Motor neuron (in vitro differentiated cells): ENCODE data around the gene TOX2. TPM values are rescaled to one million over a fixed set of nuclear protein-coding genes. Genes with fewer than 3 reads are reported as not detected.

Source experiments
- ATAC-seq, 8 experiments: fragments of 200-7000 bp; cut with Tn5 transposase; replicated peaks in 6 of 8; 2 replicates each; pipeline ENCODE4 v1.8.0; 2021; ENCODE audit warnings: mild to moderate bottlenecking in 8 of 8, moderate library complexity in 8 of 8
- H3K27ac ChIP-seq, 2 donors: fragments of 250-450 bp; sonication (Bioruptor Pico); 2 replicates each; pipeline ENCODE4 v1.9.0; 2021; ENCODE audit warnings: antibody characterized with exemption in 2 of 2, mild to moderate bottlenecking in 2 of 2, moderate library complexity in 1 of 2
- H3K4me1 ChIP-seq, 2 donors: fragments of 250-450 bp; sonication (Bioruptor Pico); replicated peaks in 1 of 2; 2 replicates each; pipeline ENCODE4 v1.6.1; 2021; ENCODE audit warnings: antibody characterized with exemption in 2 of 2, mild to moderate bottlenecking in 2 of 2, moderate library complexity in 1 of 2
- H3K4me3 ChIP-seq, 5 donors: fragments of 250-450 bp; sonication (Bioruptor Pico); 2 replicates each; pipeline ENCODE4 v1.9.0; 2021; ENCODE audit warnings: antibody characterized with exemption in 5 of 5, mild to moderate bottlenecking in 5 of 5, moderate library complexity in 4 of 5
- WGBS, 10 experiments: fragments of 450-650 bp; shearing (Covaris generic); methylation state at CpG; one replicate each; pipeline ENCODE4 v1.0.0; 2022; 5-methylcytosine and 5-hydroxymethylcytosine counted together
- in situ Hi-C, 9 experiments: fragments of 400-800 bp; cut with MboI; loops; one replicate each; pipeline ENCODE4 v1.15.0; 2021; ENCODE audit warnings: low sequenced_read_pairs in 9 of 9, low pct_unique_long_range_greater_than_20kb in 2 of 9; ENCODE audit not compliant: unreplicated experiment in 9 of 9
- total RNA-seq, 8 experiments: library from RNA; unstranded; fragments of 300-600 nt; gene quantifications; 2 replicates each; pipeline versions ENCODE4 v1.2.3 to v1.2.4, GENCODE V29; 2022

TOX2 gene
- total RNA-seq, 8 experiments from 2014 or later: 4.9 to 27.0 (median 8.6) TPM

DNA sequence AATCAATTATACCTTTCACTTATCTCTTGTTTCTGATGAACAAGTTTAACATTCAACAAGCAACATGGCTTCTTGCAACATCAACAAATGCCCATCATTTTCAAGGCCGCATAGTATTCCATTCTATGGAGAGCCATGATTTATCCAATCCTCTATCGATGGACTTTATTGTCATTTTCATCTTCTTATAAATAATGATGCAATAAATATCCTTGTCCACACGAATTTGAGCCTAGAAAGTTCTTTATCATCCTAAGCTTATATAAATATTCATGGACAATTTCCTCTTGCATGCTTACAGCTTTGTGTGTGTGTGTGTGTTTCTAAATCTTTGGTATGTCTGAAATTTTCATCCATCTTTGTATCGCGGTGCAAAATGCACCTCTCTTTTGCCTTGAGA, 29.1 kb downstream of the TOX2 start:
- Histone ChIP-seq H3K27ac (no peak overlapping the region), H3K4me1 (peaks cover 8 to 18% of the 10 kb centered on the region in 2 donors), H3K4me3 (no peak overlapping the region)
- ATAC-seq: no peak
- in situ Hi-C loops: no loop called here
- 40 to 100% (median 86%) methylated on average over 1 to 5 of the region's 5 CpGs for WGBS, 10 experiments

DNA sequence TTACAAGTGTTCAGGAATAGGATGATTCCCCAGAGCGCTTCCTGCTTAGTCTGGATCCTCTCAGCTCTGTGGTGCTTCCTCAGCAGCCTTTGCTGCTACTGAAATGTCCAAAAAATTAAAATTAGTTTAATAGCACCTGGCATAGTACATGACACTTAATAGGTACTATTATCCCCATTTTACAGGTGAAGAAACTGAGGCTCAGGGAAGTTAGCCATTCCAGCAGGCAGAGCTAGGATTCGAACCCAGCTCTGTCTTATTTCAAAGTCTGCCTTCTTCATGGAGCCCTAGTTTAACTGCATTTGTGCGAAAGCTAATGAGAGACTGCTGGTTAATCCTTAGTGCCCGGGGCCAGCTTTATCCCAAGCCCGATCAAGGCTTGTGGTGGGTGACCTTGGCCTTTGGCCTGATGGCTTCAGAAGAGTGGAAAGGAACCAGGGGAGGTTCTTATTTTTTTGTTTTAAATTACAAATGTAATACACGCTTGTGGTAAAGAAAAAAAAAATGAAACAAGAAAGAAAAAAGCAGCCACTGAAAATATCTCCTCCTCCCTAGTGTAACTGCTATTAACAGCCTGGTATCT, 30.1 kb downstream of the TOX2 start:
- in situ Hi-C loops: no loop called here
- Histone ChIP-seq H3K27ac (no peak overlapping the region), H3K4me1 (peaks cover 12 to 18% of the 10 kb centered on the region in 2 donors), H3K4me3 (no peak overlapping the region)
- no peak for ATAC-seq
- WGBS, 10 experiments: 40 to 100% (median 85%) methylated on average over 1 to 6 of the region's 6 CpGs; no CpG with 5 or more reads in 1 of the 10 experiments

DNA sequence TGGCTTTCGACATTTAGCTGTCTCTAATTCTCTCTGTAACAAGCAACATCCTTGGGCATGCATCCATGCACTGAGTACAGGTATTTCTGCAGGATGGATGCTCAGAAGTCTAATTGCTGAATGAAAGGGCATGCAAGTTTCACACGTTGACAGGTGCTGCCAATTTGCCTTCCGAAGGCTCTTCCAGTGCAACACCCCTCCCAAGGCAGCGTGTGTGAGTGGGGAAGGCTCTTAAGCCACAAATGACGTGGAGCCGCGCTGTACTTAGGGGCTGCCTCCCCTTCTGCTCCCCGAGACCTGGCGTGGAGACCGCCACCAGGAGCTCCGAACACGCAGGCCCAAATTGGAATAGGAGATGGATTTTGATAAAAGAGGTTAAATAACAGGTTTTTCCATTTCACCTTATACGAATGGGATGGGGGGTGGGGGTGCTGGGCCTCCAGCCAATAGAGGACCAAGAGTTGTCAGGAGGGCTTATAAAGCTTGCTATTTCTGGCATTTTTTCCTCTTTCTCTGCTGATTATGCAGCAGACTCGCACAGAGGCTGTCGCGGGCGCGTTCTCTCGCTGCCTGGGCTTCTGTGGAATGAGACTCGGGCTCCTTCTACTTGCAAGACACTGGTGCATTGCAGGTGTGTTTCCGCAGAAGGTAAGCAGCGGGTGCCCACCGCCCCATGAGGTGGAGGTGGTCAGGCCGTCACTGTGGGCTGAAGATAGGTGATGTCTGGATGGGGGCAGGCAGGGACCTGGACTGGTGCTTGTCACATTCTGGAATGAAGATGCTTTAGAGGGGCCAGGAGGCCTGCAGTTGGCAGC, 30.9 kb downstream of the TOX2 start:
- Histone ChIP-seq H3K4me1 (peaks cover 15 to 23% of the 10 kb centered on the region in 2 donors), H3K27ac (no peak overlapping the region), H3K4me3 (no peak overlapping the region)
- in situ Hi-C loops: no loop called here
- 60 to 100% (median 89%) methylated on average over 1 to 12 of the region's 24 CpGs for WGBS, 10 experiments
- peak in 2 of 8 experiments; percentile 12 to 21 for ATAC-seq

DNA sequence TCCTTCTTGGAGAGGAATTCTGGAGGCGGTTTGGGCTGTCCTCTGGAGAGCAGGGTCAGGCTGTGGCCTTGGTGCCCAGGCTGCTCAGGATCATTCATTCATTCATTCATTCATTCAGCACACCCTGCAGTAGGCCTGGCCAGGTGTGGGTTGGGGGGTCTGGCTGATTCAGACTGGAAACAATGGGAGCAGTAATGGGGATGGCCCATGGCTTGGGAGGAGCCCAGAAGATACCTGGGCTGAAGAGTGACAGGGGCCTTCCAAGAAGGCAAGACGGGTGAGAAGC, 31.5 kb downstream of the TOX2 start:
- H3K27ac ChIP-seq: no peak overlapping the region
- ATAC-seq: no peak
- in situ Hi-C loops: no loop called here
- H3K4me1 ChIP-seq: peaks cover 15 to 23% of the 10 kb centered on the region in 2 donors
- H3K4me3 ChIP-seq: no peak overlapping the region
- WGBS, 10 experiments: 100% methylated on average over 1 of the region's 2 CpGs; no CpG with 5 or more reads in 8 of the 10 experiments

DNA sequence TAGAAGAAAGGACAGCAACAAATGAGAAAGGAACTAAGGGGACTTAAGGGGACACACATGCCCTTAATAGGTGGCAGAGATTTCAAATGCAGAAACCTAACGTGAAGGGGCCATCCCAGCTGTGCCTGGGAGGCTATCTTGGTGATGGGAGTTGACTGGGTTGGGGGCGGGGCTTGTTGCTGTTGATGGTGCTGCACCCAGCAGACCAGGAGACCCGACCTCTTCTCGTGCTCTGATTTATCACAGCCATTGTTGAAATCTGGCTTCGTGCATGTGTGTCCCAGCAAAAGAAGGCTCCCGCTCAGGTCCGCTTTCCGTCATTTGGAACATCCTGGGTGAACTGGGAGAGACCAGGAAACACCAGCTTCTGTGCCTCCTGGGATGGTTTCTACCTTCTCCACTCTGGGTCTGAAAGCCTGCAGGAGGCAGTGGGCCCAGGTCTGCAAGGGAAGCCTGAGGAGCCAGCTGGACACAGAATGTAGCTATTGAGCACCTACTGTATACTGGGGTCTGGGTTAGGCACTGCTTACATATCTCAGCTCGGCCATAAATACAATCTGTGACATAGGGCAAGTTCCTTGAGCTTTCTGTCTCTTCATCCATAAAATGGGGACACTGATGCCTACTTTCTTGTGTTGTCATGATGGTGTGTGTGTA, 32.1 kb downstream of the TOX2 start:
- H3K4me1 ChIP-seq: peaks cover 15 to 23% of the 10 kb centered on the region in 2 donors
- ATAC-seq: peak in 4 of 8 experiments; percentile 12 to 32 (median 27)
- no peak overlapping the region for H3K4me3 ChIP-seq
- in situ Hi-C loops: no loop called here
- no peak overlapping the region for H3K27ac ChIP-seq
- 57 to 86% (median 74%) methylated on average over 1 to 6 of the region's 9 CpGs; no CpG with 5 or more reads in 2 of the 10 experiments for WGBS, 10 experiments

DNA sequence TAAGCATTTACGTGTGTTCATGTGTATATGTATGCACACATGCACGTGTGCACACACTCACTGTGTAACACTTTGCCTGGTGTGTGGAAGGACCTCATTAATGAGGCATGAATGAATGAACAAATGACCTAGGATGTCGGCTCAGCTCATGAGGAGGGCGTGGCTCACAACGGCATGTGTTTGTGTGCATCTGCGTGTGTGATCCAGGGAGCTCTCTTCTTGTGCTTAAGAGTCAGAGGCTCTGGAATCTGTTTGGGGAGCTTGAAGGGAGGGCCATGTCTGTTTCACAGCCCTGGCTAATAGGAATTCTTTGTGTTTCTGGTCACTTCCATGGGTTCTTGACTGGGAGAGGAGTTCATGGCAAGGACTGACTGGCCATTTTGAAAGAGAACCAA, 32.7 kb downstream of the TOX2 start:
- Histone ChIP-seq H3K4me1 (peaks cover 15 to 22% of the 10 kb centered on the region in 2 donors), H3K27ac (no peak overlapping the region), H3K4me3 (no peak overlapping the region)
- ATAC-seq: peak in 5 of 8 experiments; percentile 38 to 89 (median 79)
- in situ Hi-C loops: no loop called here
- 8 to 90% (median 80%) methylated on average over 1 to 5 of the region's 6 CpGs; no CpG with 5 or more reads in 1 of the 10 experiments for WGBS, 10 experiments

DNA sequence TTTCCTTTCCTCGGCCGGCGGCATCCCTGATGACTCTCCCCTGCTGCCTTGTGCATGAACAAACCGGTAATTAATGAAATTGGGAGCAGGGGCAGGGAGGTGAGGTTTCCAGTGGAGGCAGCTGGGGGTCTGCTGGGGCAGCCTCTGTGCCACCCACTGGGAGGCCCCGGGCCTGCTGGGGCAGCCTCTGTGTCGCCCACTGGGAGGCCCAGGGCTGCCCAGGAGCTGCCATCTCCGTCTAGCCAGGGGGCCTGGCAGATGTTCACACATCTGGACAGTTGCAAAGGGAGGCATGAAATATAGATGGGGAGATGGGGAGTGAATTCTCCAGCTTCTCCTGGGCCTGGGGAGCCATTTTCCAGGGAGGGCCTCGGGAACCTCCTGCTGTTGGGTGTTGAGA, 33.8 kb downstream of the TOX2 start:
- peak in 3 of 8 experiments; percentile 35 to 61 (median 47) for ATAC-seq
- Histone ChIP-seq H3K4me1 (peaks cover 15 to 19% of the 10 kb centered on the region in 2 donors), H3K4me3 (no peak overlapping the region), H3K27ac (no peak overlapping the region)
- in situ Hi-C loops: no loop called here
- WGBS, 10 experiments: 80% methylated on average over 1 of the region's 8 CpGs; no CpG with 5 or more reads in 9 of the 10 experiments

DNA sequence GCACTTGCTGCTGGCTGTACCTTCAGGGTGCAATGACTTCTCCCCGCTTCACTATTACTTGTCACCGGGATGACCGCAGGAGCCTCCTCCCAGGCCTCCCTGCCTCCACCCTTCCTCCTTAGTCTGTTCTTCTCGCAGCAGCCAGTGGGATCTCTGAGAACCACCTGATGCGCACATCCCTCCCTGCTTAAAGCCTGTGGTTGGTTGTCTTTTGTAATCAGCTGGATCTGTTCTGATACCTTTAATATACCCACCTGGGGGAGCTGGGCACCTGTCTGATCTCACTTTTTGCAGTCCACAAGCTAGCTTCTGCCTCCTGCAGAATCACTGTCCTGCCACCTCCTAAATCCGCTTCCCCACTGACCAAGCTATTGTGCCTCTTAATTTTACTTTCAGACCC, 34.6 kb downstream of the TOX2 start:
- in situ Hi-C loops: no loop called here
- WGBS, 10 experiments: 91 to 100% (median 94%) methylated on average over 1 to 6 of the region's 6 CpGs; no CpG with 5 or more reads in 3 of the 10 experiments
- no peak overlapping the region for H3K27ac ChIP-seq
- no peak for ATAC-seq
- no peak overlapping the region for H3K4me3 ChIP-seq
- H3K4me1 ChIP-seq: peaks cover 15 to 19% of the 10 kb centered on the region in 2 donors

DNA sequence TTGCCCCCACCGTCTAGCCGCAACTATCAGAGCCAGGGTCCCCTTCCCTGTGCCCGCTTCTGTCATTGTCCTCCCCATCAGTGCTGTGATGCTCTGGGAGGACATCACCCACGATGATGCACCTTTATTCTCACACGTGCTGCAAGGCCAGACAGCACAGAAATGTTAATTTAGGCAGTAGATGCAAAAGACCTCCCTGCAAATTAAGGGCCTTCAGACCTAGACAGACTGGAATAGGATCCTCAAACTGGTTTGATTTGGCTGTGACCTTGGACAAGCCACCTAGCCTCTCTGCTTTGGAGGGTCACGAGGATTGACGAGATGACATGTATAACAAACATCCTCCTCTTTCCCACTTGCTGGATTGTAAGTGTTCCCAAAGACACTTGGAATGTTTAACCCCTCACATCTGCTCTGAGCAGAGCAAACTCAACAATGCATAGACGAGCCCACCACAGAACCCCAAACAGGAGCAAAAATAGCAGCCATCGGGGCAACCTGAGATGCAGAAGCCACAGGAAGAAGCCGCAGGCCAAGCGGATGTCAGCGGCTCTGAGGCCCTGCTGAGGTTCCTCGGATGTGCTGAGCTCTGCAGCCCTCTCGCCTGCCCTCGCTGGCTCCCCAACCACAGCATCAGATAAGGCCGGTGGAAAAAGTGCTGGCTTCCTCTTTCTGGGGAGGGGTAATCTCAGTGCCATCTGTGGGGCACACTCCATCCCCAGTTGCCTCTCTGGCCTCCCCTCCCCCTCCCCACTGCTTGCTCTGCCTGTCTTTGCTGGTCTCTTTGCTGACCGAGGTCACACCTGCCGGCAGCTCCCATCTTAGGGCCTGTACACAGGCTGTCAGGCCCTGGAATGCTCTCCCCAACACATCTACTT, 35.3 kb downstream of the TOX2 start:
- no peak for ATAC-seq
- in situ Hi-C loops: no loop called here
- Histone ChIP-seq H3K4me1 (peaks cover 16 to 20% of the 10 kb centered on the region in 2 donors), H3K4me3 (no peak overlapping the region), H3K27ac (no peak overlapping the region)
- WGBS, 10 experiments: 53 to 100% (median 78%) methylated on average over 1 to 7 of the region's 18 CpGs; no CpG with 5 or more reads in 2 of the 10 experiments

DNA sequence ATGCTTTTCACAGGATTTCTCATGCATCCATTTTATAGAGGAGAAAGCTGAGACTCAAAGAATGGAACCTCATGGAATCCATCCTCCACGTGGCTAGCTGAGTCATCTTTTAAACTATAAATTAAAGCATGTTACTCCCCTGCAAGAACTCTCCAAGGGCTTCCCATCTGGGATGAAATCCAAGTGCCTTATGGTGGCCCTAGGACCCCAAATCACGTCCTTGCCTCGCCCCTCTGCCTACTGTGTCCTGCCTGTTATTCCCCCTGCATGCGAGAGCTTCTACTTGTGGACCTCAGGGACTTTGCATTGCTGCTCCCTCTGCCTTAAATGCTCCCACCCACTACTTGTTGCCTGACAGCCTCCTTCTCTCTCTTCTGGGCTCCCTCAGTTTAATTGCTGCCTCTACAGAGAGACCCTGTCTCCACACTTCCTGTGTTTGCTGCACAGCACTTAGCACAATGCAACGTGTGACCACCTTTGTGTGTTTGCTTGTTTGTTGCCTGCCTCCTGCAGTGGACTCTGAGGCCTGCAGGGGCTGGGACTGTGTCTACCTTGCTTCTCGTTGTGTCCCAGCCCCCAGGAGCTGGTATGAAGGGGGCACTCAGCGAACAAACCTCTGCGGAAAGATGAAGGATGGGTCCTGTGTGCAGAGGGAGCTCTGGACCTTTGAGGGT, 39.4 kb downstream of the TOX2 start:
- in situ Hi-C loops: no loop called here
- Histone ChIP-seq H3K4me1 (peaks cover 18% of the 10 kb centered on the region in 2 donors), H3K27ac (no peak overlapping the region), H3K4me3 (no peak overlapping the region)
- WGBS, 10 experiments: 0 to 92% (median 59%) methylated on average over 1 to 6 of the region's 8 CpGs; no CpG with 5 or more reads in 4 of the 10 experiments
- peak in 1 of 8 experiments; percentile 12 for ATAC-seq

DNA sequence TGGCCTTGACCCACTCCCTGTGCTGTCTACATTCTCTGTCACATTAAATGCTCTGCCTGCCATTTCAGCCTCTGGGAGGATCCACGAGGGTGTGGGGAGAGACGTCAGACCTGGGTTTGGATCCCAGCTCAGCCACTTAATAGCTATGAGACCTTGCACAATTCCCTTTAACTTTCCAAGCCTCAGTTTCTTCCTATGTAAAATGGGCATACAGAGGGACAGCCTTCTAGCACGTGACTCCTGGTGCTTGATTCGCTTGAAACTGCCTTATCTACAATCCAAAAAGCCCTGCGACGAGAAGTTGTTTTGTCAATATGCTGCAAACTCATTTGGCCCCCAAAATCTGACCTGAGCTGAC, 40.0 kb downstream of the TOX2 start:
- 0 to 100% (median 80%) methylated on average over 1 to 6 of the region's 6 CpGs; no CpG with 5 or more reads in 3 of the 10 experiments for WGBS, 10 experiments
- Histone ChIP-seq H3K4me1 (peaks cover 22 to 24% of the 10 kb centered on the region in 2 donors), H3K4me3 (no peak overlapping the region), H3K27ac (no peak overlapping the region)
- in situ Hi-C loops: no loop called here
- peak in 3 of 8 experiments; percentile 1 to 8 (median 1) for ATAC-seq

DNA sequence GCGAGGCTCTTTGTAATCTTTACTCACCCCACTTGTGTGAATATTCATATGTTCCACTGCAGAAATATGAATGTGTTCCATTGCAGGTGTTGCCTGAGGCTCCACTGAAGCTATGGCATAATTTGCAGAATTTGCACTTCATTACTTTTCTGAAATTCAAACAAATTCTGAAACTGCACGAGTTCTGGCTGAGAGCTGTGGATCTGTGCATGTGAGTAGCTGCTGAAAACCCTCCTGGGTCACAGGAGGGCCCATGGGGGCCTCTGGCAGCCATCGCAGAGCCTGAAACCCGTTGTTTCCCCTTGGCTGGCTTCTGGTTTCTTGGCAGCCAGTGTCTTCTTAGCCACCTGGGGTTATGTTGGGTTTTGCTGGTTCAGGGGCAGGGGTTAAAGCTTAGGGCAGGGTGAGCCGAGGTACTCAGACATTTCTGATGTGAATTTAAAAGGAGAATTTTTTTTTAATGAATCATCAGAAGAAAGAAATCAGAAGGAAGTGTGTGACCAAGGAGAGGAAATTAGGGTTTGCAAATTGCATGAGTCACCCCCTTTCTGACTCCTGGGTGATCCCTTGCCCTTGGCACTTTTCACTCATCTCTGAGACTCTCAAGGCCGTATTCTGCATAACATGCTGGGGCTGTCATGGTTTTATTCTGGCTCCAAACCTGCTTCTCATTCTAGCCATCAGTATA, 40.6 kb downstream of the TOX2 start:
- Histone ChIP-seq H3K4me1 (peaks cover 21 to 22% of the 10 kb centered on the region in 2 donors), H3K27ac (no peak overlapping the region), H3K4me3 (no peak overlapping the region)
- ATAC-seq: peak; percentile 40 to 89 (median 76)
- in situ Hi-C loops: no loop called here
- WGBS, 10 experiments: 0 to 90% (median 20%) methylated on average over 1 to 5 of the region's 6 CpGs; no CpG with 5 or more reads in 1 of the 10 experiments
